Liver (tissue), 9 donors: Measurements from ENCODE around the gene TMEM51. TPM values are rescaled to one million over a fixed set of nuclear protein-coding genes. Genes with fewer than 3 reads are reported as not detected.

ENCODE experiments used
- DNase-seq: peaks from one replicate; pipeline ENCODE4 v3.0.0-alpha.2; 2017; ENCODE audit warnings: low spot score
- H3K27ac ChIP-seq, 2 donors: one replicate each; pipeline ENCODE4 v1.7.0; 2013; ENCODE audit warnings: inconsistent platforms in 2 of 2, low read length in 2 of 2, control low read depth in 1 of 2, low read depth in 1 of 2, mild to moderate bottlenecking in 1 of 2
- H3K27me3 ChIP-seq, 4 donors: one replicate each; pipeline versions ENCODE4 v1.6.1 to v1.7.0; 2013; ENCODE audit warnings: low read length in 3 of 4, inconsistent platforms in 1 of 4, mild to moderate bottlenecking in 1 of 4, moderate library complexity in 1 of 4; ENCODE audit not compliant: control insufficient read depth in 4 of 4, insufficient read depth in 4 of 4
- H3K36me3 ChIP-seq, 4 donors: one replicate each; pipeline versions ENCODE4 v1.6.1 to v1.7.0; 2013; ENCODE audit warnings: low read length in 3 of 4, mild to moderate bottlenecking in 3 of 4, low read depth in 1 of 4, moderate library complexity in 1 of 4; ENCODE audit not compliant: control insufficient read depth in 4 of 4, insufficient read depth in 3 of 4
- H3K4me1 ChIP-seq, 4 donors: one replicate each; pipeline versions ENCODE4 v1.6.1 to v1.7.0; 2013; ENCODE audit warnings: low read length in 3 of 4, mild to moderate bottlenecking in 3 of 4, moderate library complexity in 1 of 4; ENCODE audit not compliant: control insufficient read depth in 4 of 4, insufficient read depth in 4 of 4
- H3K4me3 ChIP-seq, 3 donors: one replicate each; pipeline versions ENCODE4 v1.6.1 to v1.7.0; 2013; ENCODE audit warnings: low read length in 3 of 3, control low read depth in 1 of 3, low read depth in 1 of 3, mild to moderate bottlenecking in 1 of 3
- H3K9ac ChIP-seq, 2 donors: one replicate each; pipeline ENCODE4 v1.7.0; 2013; ENCODE audit warnings: low read length in 2 of 2, mild to moderate bottlenecking in 2 of 2, moderate library complexity in 2 of 2, control low read depth in 1 of 2, low read depth in 1 of 2
- H3K9me3 ChIP-seq, 4 donors: one replicate each; pipeline versions ENCODE4 v1.6.1 to v1.7.0; 2013; ENCODE audit warnings: low read length in 3 of 4; ENCODE audit not compliant: control insufficient read depth in 4 of 4
- ATF3 ChIP-seq: IDR thresholded peaks from 2 replicates; pipeline ENCODE4 v1.6.1; 2016; ENCODE audit warnings: antibody characterized with exemption
- GABPA ChIP-seq, 2 donors: IDR thresholded peaks in 1 of 2; conservative IDR thresholded peaks in 1 of 2; 2 replicates each; pipeline ENCODE4 v1.6.1; 2016; ENCODE audit warnings: antibody characterized with exemption in 2 of 2, mild to moderate bottlenecking in 1 of 2, moderate library complexity in 1 of 2
- HNF4A ChIP-seq, 2 donors: conservative IDR thresholded peaks; 2 replicates each; pipeline ENCODE4 v1.6.1; 2016; ENCODE audit warnings: antibody characterized with exemption in 2 of 2, mild to moderate bottlenecking in 2 of 2
- HNF4G ChIP-seq: IDR thresholded peaks from 2 replicates; pipeline ENCODE4 v1.6.1; 2016; ENCODE audit warnings: antibody characterized with exemption
- RAD21 ChIP-seq, 2 donors: IDR thresholded peaks; 2 replicates each; pipeline ENCODE4 v1.6.1; 2016; ENCODE audit warnings: antibody characterized with exemption in 2 of 2, mild to moderate bottlenecking in 2 of 2
- RXRA ChIP-seq, 2 donors: IDR thresholded peaks; 2 replicates each; pipeline ENCODE4 v1.6.1; 2017 to 2018; ENCODE audit warnings: antibody characterized with exemption in 2 of 2, mild to moderate bottlenecking in 1 of 2
- TAF1 ChIP-seq: conservative IDR thresholded peaks from 2 replicates; pipeline ENCODE4 v1.6.1; 2016; ENCODE audit warnings: antibody characterized with exemption, mild to moderate bottlenecking
- YY1 ChIP-seq: IDR thresholded peaks from 2 replicates; pipeline ENCODE4 v1.6.1; 2016; ENCODE audit warnings: antibody characterized with exemption, mild to moderate bottlenecking
- ZBTB33 ChIP-seq: IDR thresholded peaks from 2 replicates; pipeline ENCODE4 v1.6.1; 2016; ENCODE audit warnings: antibody characterized with exemption
- WGBS: extraction: QIAGEN DNeasy Blood & Tissue Kit; methylation state at CpG from one replicate; pipeline ENCODE4 v1.1.7; 2013; 5-methylcytosine and 5-hydroxymethylcytosine counted together
- polyA plus RNA-seq, 2 donors: library from polyadenylated mRNA; stranded (reverse) in 1 of 2; unstranded in 1 of 2; fragments of 200-250 nt in 1 of 2; fragments of >200 nt in 1 of 2; fragmentation: Nextera tagmentation in 1 of 2; extraction: Ambion mirVana in 1 of 2; gene quantifications; one replicate each; pipeline versions ENCODE4 v1.2.1 to v1.2.3, GENCODE V29; 2013 to 2015
- total RNA-seq, 2 donors: library from RNA; depleted of rRNA; stranded (reverse); fragments of >200 nt; gene quantifications; one replicate each; pipeline ENCODE4 v1.2.3, GENCODE V29; 2014
- TF ChIP-seq, protein P1 (sequence below): IDR thresholded peaks from 2 replicates; pipeline ENCODE4 v1.6.1; 2016; ENCODE audit warnings: antibody characterized with exemption, mild to moderate bottlenecking
- donor health status: healthy.
- donor health status: healthy.
- donor health status: healthy.
- donor health status: healthy.
- donor health status: healthy.

TMEM51 gene
- total and polyA plus RNA-seq, 4 donors: 1.3 to 2.7 (median 1.9) TPM

- 84% methylated on average over 1 of the region's 1 CpG for WGBS
- Histone ChIP-seq H3K9me3 (no peaks in the 10 kb centered on the region), H3K27ac (no peak overlapping the region), H3K4me3 (no peak overlapping the region), H3K9ac (no peak overlapping the region), H3K36me3 (no peaks in the 10 kb centered on the region), H3K27me3 (no peaks in the 10 kb centered on the region), H3K4me1 (no peaks in the 10 kb centered on the region)
- DNase-seq: no peak
- TF ChIP-seq RXRA (IDR thresholded peaks at IDR 0.05): no peak
These were observed 85.2 kb downstream of the TMEM51 start for GRCh38 chr1:15238789-15239188.

GRCh38 chr1:15242766-15243165 lies 89.2 kb downstream of the TMEM51 start:
- WGBS: 87% methylated on average over 7 of the region's 7 CpGs
- DNase-seq: no peak
- peaks cover 0 to 8% (median 1%) of the 10 kb centered on the region in 4 donors for H3K4me1 ChIP-seq
- no peak overlapping the region for H3K27ac ChIP-seq
- no peak overlapping the region for H3K9ac ChIP-seq
- H3K27me3 ChIP-seq: no peaks in the 10 kb centered on the region
- no peak overlapping the region for H3K4me3 ChIP-seq
- peaks cover 0 to 13% (median 2%) of the 10 kb centered on the region in 4 donors for H3K9me3 ChIP-seq
- TF ChIP-seq YY1 (no peak), HNF4G (no peak), ATF3 (no peak), ZBTB33 (no peak), RAD21 (IDR thresholded peaks at IDR 0.05) (no peak), RXRA (IDR thresholded peaks at IDR 0.05) (no peak), HNF4A (conservative IDR thresholded peaks at IDR 0.05) (no peak), GABPA (IDR thresholded peaks at IDR 0.05 in 1 of 2, conservative IDR thresholded peaks at IDR 0.05 in 1 of 2) (no peak)
- TF ChIP-seq, protein P1, sequence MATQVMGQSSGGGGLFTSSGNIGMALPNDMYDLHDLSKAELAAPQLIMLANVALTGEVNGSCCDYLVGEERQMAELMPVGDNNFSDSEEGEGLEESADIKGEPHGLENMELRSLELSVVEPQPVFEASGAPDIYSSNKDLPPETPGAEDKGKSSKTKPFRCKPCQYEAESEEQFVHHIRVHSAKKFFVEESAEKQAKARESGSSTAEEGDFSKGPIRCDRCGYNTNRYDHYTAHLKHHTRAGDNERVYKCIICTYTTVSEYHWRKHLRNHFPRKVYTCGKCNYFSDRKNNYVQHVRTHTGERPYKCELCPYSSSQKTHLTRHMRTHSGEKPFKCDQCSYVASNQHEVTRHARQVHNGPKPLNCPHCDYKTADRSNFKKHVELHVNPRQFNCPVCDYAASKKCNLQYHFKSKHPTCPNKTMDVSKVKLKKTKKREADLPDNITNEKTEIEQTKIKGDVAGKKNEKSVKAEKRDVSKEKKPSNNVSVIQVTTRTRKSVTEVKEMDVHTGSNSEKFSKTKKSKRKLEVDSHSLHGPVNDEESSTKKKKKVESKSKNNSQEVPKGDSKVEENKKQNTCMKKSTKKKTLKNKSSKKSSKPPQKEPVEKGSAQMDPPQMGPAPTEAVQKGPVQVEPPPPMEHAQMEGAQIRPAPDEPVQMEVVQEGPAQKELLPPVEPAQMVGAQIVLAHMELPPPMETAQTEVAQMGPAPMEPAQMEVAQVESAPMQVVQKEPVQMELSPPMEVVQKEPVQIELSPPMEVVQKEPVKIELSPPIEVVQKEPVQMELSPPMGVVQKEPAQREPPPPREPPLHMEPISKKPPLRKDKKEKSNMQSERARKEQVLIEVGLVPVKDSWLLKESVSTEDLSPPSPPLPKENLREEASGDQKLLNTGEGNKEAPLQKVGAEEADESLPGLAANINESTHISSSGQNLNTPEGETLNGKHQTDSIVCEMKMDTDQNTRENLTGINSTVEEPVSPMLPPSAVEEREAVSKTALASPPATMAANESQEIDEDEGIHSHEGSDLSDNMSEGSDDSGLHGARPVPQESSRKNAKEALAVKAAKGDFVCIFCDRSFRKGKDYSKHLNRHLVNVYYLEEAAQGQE: no peak
- no peaks in the 10 kb centered on the region for H3K36me3 ChIP-seq

- Histone ChIP-seq H3K4me3 (no peak overlapping the region), H3K27me3 (no peaks in the 10 kb centered on the region), H3K27ac (no peak overlapping the region), H3K36me3 (no peaks in the 10 kb centered on the region), H3K9ac (no peak overlapping the region), H3K4me1 (peaks cover 0 to 8% (median 1%) of the 10 kb centered on the region in 4 donors), H3K9me3 (peaks cover 0 to 13% (median 2%) of the 10 kb centered on the region in 4 donors)
- WGBS: 63% methylated on average over 10 of the region's 10 CpGs
- no peak for DNase-seq
- TF ChIP-seq TAF1: no peak
- TF ChIP-seq ZBTB33: no peak
- TF ChIP-seq, protein P1: no peak
- TF ChIP-seq HNF4A (conservative IDR thresholded peaks at IDR 0.05): no peak
- TF ChIP-seq RAD21 (IDR thresholded peaks at IDR 0.05): no peak
- no peak for TF ChIP-seq HNF4G
These were observed 89.9 kb downstream of the TMEM51 start for GRCh38 chr1:15243275-15244043.
